CD14-positive monocyte (primary cell): ENCODE data around the gene C17orf114. TPM values are rescaled to one million over a fixed set of nuclear protein-coding genes. Genes with fewer than 3 reads are reported as not detected.

Experiments
- DNase-seq, 3 donors: peaks; one replicate each; pipeline ENCODE4 v3.0.0-alpha.2; 2011 to 2022
- H2AFZ ChIP-seq: 2 replicates; pipeline ENCODE4 v1.6.0; 2012; ENCODE audit warnings: mild to moderate bottlenecking, low read depth, low read length, inconsistent platforms; ENCODE audit not compliant: insufficient read depth, poor library complexity, severe bottlenecking
- H3K27ac ChIP-seq, 2 donors: 1 replicate in 1 of 2; 2 replicates in 1 of 2; pipeline ENCODE4 v1.5.1; 2012 to 2013; ENCODE audit warnings: low read length in 2 of 2, control low read depth in 1 of 2, inconsistent platforms in 1 of 2, low read depth in 1 of 2, mild to moderate bottlenecking in 1 of 2
- H3K27me3 ChIP-seq, 2 donors: one replicate each; pipeline versions ENCODE4 v1.6.0 to v1.6.1; 2011 to 2013; ENCODE audit warnings: low read length in 2 of 2; ENCODE audit not compliant: control insufficient read depth in 2 of 2, insufficient read depth in 2 of 2
- H3K36me3 ChIP-seq, 2 donors: replicated peaks in 1 of 2; 1 replicate in 1 of 2; 2 replicates in 1 of 2; pipeline versions ENCODE4 v1.5.1 to v1.6.1; 2012 to 2013; ENCODE audit warnings: low read length in 2 of 2, control low read depth in 1 of 2, inconsistent platforms in 1 of 2, mild to moderate bottlenecking in 1 of 2; ENCODE audit not compliant: insufficient read depth in 2 of 2, control insufficient read depth in 1 of 2
- H3K4me1 ChIP-seq, 2 donors: 1 replicate in 1 of 2; 2 replicates in 1 of 2; pipeline versions ENCODE4 v1.5.1 to v1.6.1; 2012 to 2013; ENCODE audit warnings: low read length in 2 of 2, control low read depth in 1 of 2, inconsistent platforms in 1 of 2, mild to moderate bottlenecking in 1 of 2, moderate library complexity in 1 of 2; ENCODE audit not compliant: insufficient read depth in 2 of 2, control insufficient read depth in 1 of 2
- H3K4me2 ChIP-seq: replicated peaks from 2 replicates; pipeline ENCODE3; 2012; ENCODE audit warnings: low read length, moderate library complexity, mild to moderate bottlenecking; ENCODE audit not compliant: poor library complexity, severe bottlenecking; ENCODE audit errors: extremely low read depth
- H3K4me3 ChIP-seq, 3 experiments: fragments of 200-600 bp in 1 of 3; sonication (generic) in 1 of 3; replicated peaks in 1 of 3; 1 replicate in 2 of 3; 2 replicates in 1 of 3; pipeline ENCODE4 v1.5.1; 2011 to 2013; ENCODE audit warnings: low read length in 3 of 3, mild to moderate bottlenecking in 3 of 3, control low read depth in 2 of 3, low read depth in 2 of 3, inconsistent platforms in 1 of 3, moderate library complexity in 1 of 3
- H3K79me2 ChIP-seq: 2 replicates; pipeline ENCODE4 v1.6.0; 2012; ENCODE audit warnings: mild to moderate bottlenecking, control low read depth, inconsistent platforms, low read length, moderate library complexity; ENCODE audit not compliant: insufficient read depth
- H3K9ac ChIP-seq: 2 replicates; pipeline ENCODE4 v1.6.0; 2017; ENCODE audit warnings: low read length, mild to moderate bottlenecking; ENCODE audit not compliant: insufficient read depth, poor library complexity, severe bottlenecking
- H3K9me3 ChIP-seq, 2 donors: replicated peaks in 1 of 2; 1 replicate in 1 of 2; 2 replicates in 1 of 2; pipeline versions ENCODE4 v1.5.1 to v1.6.1; 2012 to 2013; ENCODE audit warnings: low read length in 2 of 2, control low read depth in 1 of 2; ENCODE audit not compliant: control insufficient read depth in 1 of 2, insufficient read depth in 1 of 2
- H4K20me1 ChIP-seq: 2 replicates; pipeline ENCODE4 v1.6.0; 2012; ENCODE audit warnings: mild to moderate bottlenecking, low read length, control low read depth, moderate library complexity; ENCODE audit not compliant: insufficient read depth
- H3K27ac Mint-ChIP-seq, 7 donors: one replicate each; pipeline ENCODE4 v1.8.0; 2020; ENCODE audit warnings: mild to moderate bottlenecking in 7 of 7, mixed read lengths in 7 of 7, moderate library complexity in 6 of 7, inconsistent platforms in 2 of 7
- H3K27me3 Mint-ChIP-seq, 3 donors: one replicate each; pipeline ENCODE4 v1.8.0; 2021 to 2022; ENCODE audit warnings: low read depth in 3 of 3, mild to moderate bottlenecking in 3 of 3, mixed read lengths in 3 of 3, moderate library complexity in 3 of 3, inconsistent platforms in 1 of 3
- H3K36me3 Mint-ChIP-seq, 2 donors: one replicate each; pipeline ENCODE4 v1.8.0; 2020; ENCODE audit warnings: mixed read lengths in 2 of 2, inconsistent platforms in 1 of 2, mild to moderate bottlenecking in 1 of 2
- H3K4me1 Mint-ChIP-seq: one replicate; pipeline ENCODE4 v1.8.0; 2020; ENCODE audit warnings: mild to moderate bottlenecking, mixed read lengths
- H3K4me3 Mint-ChIP-seq, 2 donors: one replicate each; pipeline ENCODE4 v1.8.0; 2020; ENCODE audit warnings: mild to moderate bottlenecking in 2 of 2, mixed read lengths in 2 of 2, moderate library complexity in 1 of 2
- H3K9me3 Mint-ChIP-seq, 7 donors: one replicate each; pipeline ENCODE4 v1.8.0; 2020 to 2022; ENCODE audit warnings: mixed read lengths in 7 of 7, mild to moderate bottlenecking in 6 of 7, moderate library complexity in 6 of 7, inconsistent platforms in 2 of 7
- WGBS: methylation state at CpG from one replicate; pipeline ENCODE4 v1.1.5; 2013; ENCODE audit warnings: missing lambda C conversion rate; ENCODE audit not compliant: insufficient coverage; 5-methylcytosine and 5-hydroxymethylcytosine counted together
- intact Hi-C, 2 donors: fragments of 100-400 bp; cut with micrococcal nuclease; formaldehyde crosslinking; loops; one replicate each; pipeline versions ENCODE4 v1.15.0 to v1.15.1; 2023
- polyA plus RNA-seq, 3 donors: library from polyadenylated mRNA; depleted of rRNA in 1 of 3; unstranded in 2 of 3; stranded (reverse) in 1 of 3; fragments of 300-500 nt in 2 of 3; fragments of >200 nt in 1 of 3; fragmentation: Illumina TruSeq in 2 of 3; gene quantifications; 1 replicate in 2 of 3; 2 replicates in 1 of 3; pipeline ENCODE4 v1.2.3, GENCODE V29; 2012 to 2021
- TF ChIP-seq, protein P1 (sequence below): fragments of 200-600 bp; IDR thresholded peaks from one replicate; pipeline ENCODE4 v1.8.0; 2022; ENCODE audit warnings: antibody characterized with exemption, mild to moderate bottlenecking

The C17orf114 gene

DNA sequence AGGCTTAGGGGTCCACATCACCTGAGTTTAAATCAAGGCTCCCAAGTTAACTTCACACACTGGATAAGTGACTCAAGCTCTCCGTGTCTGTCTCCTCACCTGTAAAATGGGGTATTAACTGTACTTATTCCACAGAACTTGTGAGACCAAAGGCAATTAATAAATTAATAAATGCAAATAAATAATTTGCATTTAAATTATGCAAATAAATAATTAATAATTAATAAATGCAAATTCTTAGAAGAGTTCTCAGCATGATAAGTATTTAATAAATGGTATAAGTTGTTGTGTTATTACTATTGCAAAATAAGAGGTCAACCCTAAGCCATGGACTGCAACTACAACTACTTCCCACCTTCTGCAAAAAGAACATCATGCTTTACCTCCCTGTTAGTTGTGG is 48.7 kb downstream of the C17orf114 start:
- intact Hi-C loops = no loop called here

GRCh38 chr17:4751932-4752331 is 50.2 kb downstream of the C17orf114 start:
- DNase-seq = no peak
- Histone ChIP-seq H2AFZ (no peak overlapping the region), H3K36me3 (no peaks in the 10 kb centered on the region), H3K4me1 (peaks cover 33 to 34% of the 10 kb centered on the region in 2 donors), H3K4me3 (no peak overlapping the region), H3K9ac (no peak overlapping the region), H3K79me2 (no peaks in the 10 kb centered on the region), H3K27me3 (peaks cover 5 to 9% of the 10 kb centered on the region in 2 donors), H3K4me2 (no peak overlapping the region), H3K27ac (no peak overlapping the region), H3K9me3 (no peaks in the 10 kb centered on the region), H4K20me1 (no peaks in the 10 kb centered on the region)
- intact Hi-C loops = no loop called here
- Mint-ChIP-seq H3K36me3 (no peaks in the 10 kb centered on the region), H3K4me1 (peaks cover 40% of the 10 kb centered on the region), H3K4me3 (peak overlapping the region in 1 of 2 donors; percentile 11), H3K27ac (no peak overlapping the region), H3K9me3 (no peaks in the 10 kb centered on the region), H3K27me3 (peaks cover 20 to 49% (median 24%) of the 10 kb centered on the region in 3 donors)
- WGBS = 93% methylated on average over 2 of the region's 5 CpGs
- TF ChIP-seq, protein P1, sequence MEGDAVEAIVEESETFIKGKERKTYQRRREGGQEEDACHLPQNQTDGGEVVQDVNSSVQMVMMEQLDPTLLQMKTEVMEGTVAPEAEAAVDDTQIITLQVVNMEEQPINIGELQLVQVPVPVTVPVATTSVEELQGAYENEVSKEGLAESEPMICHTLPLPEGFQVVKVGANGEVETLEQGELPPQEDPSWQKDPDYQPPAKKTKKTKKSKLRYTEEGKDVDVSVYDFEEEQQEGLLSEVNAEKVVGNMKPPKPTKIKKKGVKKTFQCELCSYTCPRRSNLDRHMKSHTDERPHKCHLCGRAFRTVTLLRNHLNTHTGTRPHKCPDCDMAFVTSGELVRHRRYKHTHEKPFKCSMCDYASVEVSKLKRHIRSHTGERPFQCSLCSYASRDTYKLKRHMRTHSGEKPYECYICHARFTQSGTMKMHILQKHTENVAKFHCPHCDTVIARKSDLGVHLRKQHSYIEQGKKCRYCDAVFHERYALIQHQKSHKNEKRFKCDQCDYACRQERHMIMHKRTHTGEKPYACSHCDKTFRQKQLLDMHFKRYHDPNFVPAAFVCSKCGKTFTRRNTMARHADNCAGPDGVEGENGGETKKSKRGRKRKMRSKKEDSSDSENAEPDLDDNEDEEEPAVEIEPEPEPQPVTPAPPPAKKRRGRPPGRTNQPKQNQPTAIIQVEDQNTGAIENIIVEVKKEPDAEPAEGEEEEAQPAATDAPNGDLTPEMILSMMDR = no peak

More for the DNA sequence above, 48.7 kb downstream of the C17orf114 start:
- Mint-ChIP-seq H3K27me3 (peaks cover 22 to 54% (median 25%) of the 10 kb centered on the region in 3 donors), H3K36me3 (no peaks in the 10 kb centered on the region), H3K9me3 (no peaks in the 10 kb centered on the region), H3K4me1 (peaks cover 26% of the 10 kb centered on the region), H3K27ac (no peak overlapping the region), H3K4me3 (no peak overlapping the region)
- no CpG with 5 or more reads among the region's 1 CpG for WGBS
- H3K4me2 ChIP-seq = no peak overlapping the region
- no peak overlapping the region for H2AFZ ChIP-seq
- H3K4me3 ChIP-seq = no peak overlapping the region
- no peak overlapping the region for H3K27ac ChIP-seq
- H3K79me2 ChIP-seq = no peaks in the 10 kb centered on the region
- H3K4me1 ChIP-seq = peaks cover 19 to 20% of the 10 kb centered on the region in 2 donors
- no peaks in the 10 kb centered on the region for H3K9me3 ChIP-seq
- TF ChIP-seq, protein P1 = no peak
- no peak overlapping the region for H3K9ac ChIP-seq
- no peak for DNase-seq
- peaks cover 6 to 9% of the 10 kb centered on the region in 2 donors for H3K27me3 ChIP-seq
- no peaks in the 10 kb centered on the region for H3K36me3 ChIP-seq
- no peaks in the 10 kb centered on the region for H4K20me1 ChIP-seq

Other genes starting within 250 kb of the C17orf114 start
- gene MYBBP1A, start 246.9 kb downstream of the C17orf114 start, polyA plus RNA-seq = 10 to 100 TPM in 1 of 3 donors, 1 to 10 TPM in 2; 4.2 to 22.3 (median 5.3) TPM
- not detected for gene GGT6, start 241.8 kb downstream of the C17orf114 start, polyA plus RNA-seq
- under 1 TPM in 1 of 3 donors, not detected in 2; 0.08 TPM for gene SMTNL2, start 217.8 kb downstream of the C17orf114 start, polyA plus RNA-seq
- under 1 TPM in 2 of 3 donors, not detected in 1; 0.05 to 0.13 TPM for gene ALOX15, start 160.7 kb downstream of the C17orf114 start, polyA plus RNA-seq
- 10 to 100 TPM in 1 of 3 donors, 1 to 10 TPM in 2; 1.3 to 11.2 (median 2.6) TPM for gene PELP1, start 98.2 kb downstream of the C17orf114 start, polyA plus RNA-seq
- 100 to 1,000 TPM; 134 to 760 (median 150) TPM for gene ARRB2, start 91.7 kb downstream of the C17orf114 start, polyA plus RNA-seq
- gene MED11, start 70.9 kb downstream of the C17orf114 start, polyA plus RNA-seq = 10 to 100 TPM; 22.1 to 35.7 (median 25.5) TPM
- 10 to 100 TPM in 1 of 3 donors, 1 to 10 TPM in 1, under 1 TPM in 1; 0.97 to 13.6 (median 1.2) TPM for gene ZMYND15, start 62.5 kb downstream of the C17orf114 start, polyA plus RNA-seq
- 100 to 1,000 TPM in 2 of 3 donors, 10 to 100 TPM in 1; 68.1 to 204 (median 103) TPM for gene CXCL16, start 62.4 kb downstream of the C17orf114 start, polyA plus RNA-seq
- not detected for gene TM4SF5, start 30.4 kb downstream of the C17orf114 start, polyA plus RNA-seq
- gene VMO1, start 16.0 kb downstream of the C17orf114 start, polyA plus RNA-seq = 1 to 10 TPM in 1 of 3 donors, under 1 TPM in 2; 0.54 to 2.1 (median 0.79) TPM
- 1 to 10 TPM in 2 of 3 donors, under 1 TPM in 1; 0.27 to 2.1 (median 1.5) TPM for gene GLTPD2, start 13.4 kb downstream of the C17orf114 start, polyA plus RNA-seq
- 100 to 1,000 TPM; 134 to 364 (median 361) TPM for gene PSMB6, start 6.2 kb downstream of the C17orf114 start, polyA plus RNA-seq
- 100 to 1,000 TPM in 1 of 3 donors, 1 to 10 TPM in 2; 3.5 to 122 (median 4.0) TPM for gene PLD2, start 4.8 kb upstream of the C17orf114 start, polyA plus RNA-seq
- gene MINK1, start 31.0 kb upstream of the C17orf114 start, polyA plus RNA-seq = 100 to 1,000 TPM in 1 of 3 donors, 1 to 10 TPM in 2; 3.2 to 159 (median 7.2) TPM
- gene C17orf107, start 97.2 kb upstream of the C17orf114 start, polyA plus RNA-seq = 1 to 10 TPM; 1.9 to 5.1 (median 4.2) TPM
- gene CHRNE, start 100.8 kb upstream of the C17orf114 start, polyA plus RNA-seq = 10 to 100 TPM in 1 of 3 donors, 1 to 10 TPM in 1, under 1 TPM in 1; 0.54 to 12.6 (median 2.1) TPM
- gene GP1BA, start 129.9 kb upstream of the C17orf114 start, polyA plus RNA-seq = under 1 TPM in 2 of 3 donors, not detected in 1; 0.24 to 0.29 TPM
- gene SLC25A11, start 137.7 kb upstream of the C17orf114 start, polyA plus RNA-seq = 100 to 1,000 TPM in 2 of 3 donors, 10 to 100 TPM in 1; 65.2 to 138 (median 111) TPM
- 100 to 1,000 TPM in 1 of 3 donors, 10 to 100 TPM in 2; 17.2 to 105 (median 20.6) TPM for gene RNF167, start 137.9 kb upstream of the C17orf114 start, polyA plus RNA-seq
- gene PFN1, start 146.2 kb upstream of the C17orf114 start, polyA plus RNA-seq = 1,000 to 10,000 TPM in 2 of 3 donors, 100 to 1,000 TPM in 1; 842 to 1,613 (median 1,582) TPM
- gene ENO3, start 148.8 kb upstream of the C17orf114 start, polyA plus RNA-seq = 10 to 100 TPM in 1 of 3 donors, under 1 TPM in 2; 0.36 to 14.2 (median 0.60) TPM
- 10 to 100 TPM; 75.6 to 96.7 (median 85.1) TPM for gene SPAG7, start 165.5 kb upstream of the C17orf114 start, polyA plus RNA-seq
- gene CAMTA2, start 185.3 kb upstream of the C17orf114 start, polyA plus RNA-seq = 10 to 100 TPM in 1 of 3 donors, 1 to 10 TPM in 2; 7.1 to 88.9 (median 7.6) TPM
- under 1 TPM; 0.38 to 0.52 (median 0.44) TPM for gene INCA1, start 195.2 kb upstream of the C17orf114 start, polyA plus RNA-seq
- 10 to 100 TPM in 1 of 3 donors, 1 to 10 TPM in 2; 3.6 to 12.0 (median 3.9) TPM for gene KIF1C, start 195.6 kb upstream of the C17orf114 start, polyA plus RNA-seq
- gene SLC52A1, start 233.1 kb upstream of the C17orf114 start, polyA plus RNA-seq = not detected